Omental fat pad (tissue), 4 donors: Measurements from ENCODE around the gene DHX32. TPM values are rescaled to one million over a fixed set of nuclear protein-coding genes. Genes with fewer than 3 reads are reported as not detected.

ENCODE experiments used
- ATAC-seq: fragments of 150-250 bp; one replicate; pipeline ENCODE4 v1.9.1; 2016; ENCODE audit warnings: mild to moderate bottlenecking, moderate library complexity; ENCODE audit not compliant: low FRiP score
- DNase-seq: peaks from one replicate; pipeline ENCODE4 v3.0.0-alpha.2; 2019; ENCODE audit warnings: low spot score
- CTCF ChIP-seq, 3 donors: fragments of 450-650 bp; IDR thresholded peaks; one replicate each; pipeline ENCODE4 v1.5.1; 2016 to 2017; ENCODE audit warnings: antibody characterized with exemption in 3 of 3, mild to moderate bottlenecking in 3 of 3, moderate library complexity in 2 of 3
- total RNA-seq, 4 donors: library from RNA; depleted of rRNA; stranded (reverse); fragments of >200 nt; gene quantifications; one replicate each; pipeline ENCODE4 v1.1.0, GENCODE V29; 2016

DHX32 gene
- total RNA-seq, 4 donors from 2014 or later: 16.7 to 27.4 (median 21.4) TPM

- no peak for TF ChIP-seq CTCF (IDR thresholded peaks at IDR 0.05)
- ATAC-seq (no peak), DNase-seq (no peak)
Observed at GRCh38 chr10:125824736-125825135, 56.4 kb downstream of the DHX32 start.

GRCh38 chr10:125823663-125824251 is 57.3 kb downstream of the DHX32 start:
- no peak for ATAC-seq

GRCh38 chr10:125822878-125823662 is 58.0 kb downstream of the DHX32 start, which contains the start of the genes BCCIP and UROS:
TSS of gene BCCIP (plus strand) at chr10:125823546. CDS start at chr10:125823558, 12 bp downstream.
TSS of gene UROS (minus strand) at chr10:125823258. CDS start at chr10:125816499, 6,759 bp downstream.
- peak; percentile 99 for ATAC-seq
- peak; percentile 72 for DNase-seq
- TF ChIP-seq CTCF (IDR thresholded peaks at IDR 0.05): no peak

More at GRCh38 chr10:125823663-125824251, 57.3 kb downstream of the DHX32 start:
- TF ChIP-seq CTCF (IDR thresholded peaks at IDR 0.05): no peak
- DNase-seq: no peak

- no peak for ATAC-seq
- TF ChIP-seq CTCF (IDR thresholded peaks at IDR 0.05): no peak
Observed at GRCh38 chr10:125820701-125821100, 60.4 kb downstream of the DHX32 start.

GRCh38 chr10:125817337-125817946 is 63.6 kb downstream of the DHX32 start:
- ATAC-seq (no peak), DNase-seq (no peak)
- no peak for TF ChIP-seq CTCF (IDR thresholded peaks at IDR 0.05)

More at GRCh38 chr10:125820701-125821100, 60.4 kb downstream of the DHX32 start:
- no peak for DNase-seq

GRCh38 chr10:125816548-125816947 is 64.5 kb downstream of the DHX32 start:
- DNase-seq: no peak
- no peak for TF ChIP-seq CTCF (IDR thresholded peaks at IDR 0.05)
- ATAC-seq: no peak
